GM23338 (cell line): Measurements from ENCODE around the gene DNAJC15. TPM values are rescaled to one million over a fixed set of nuclear protein-coding genes. Genes with fewer than 3 reads are reported as not detected.

Source experiments
- CREB1 ChIP-seq: fragments of 250-450 bp; sonication (Bioruptor Pico); IDR thresholded peaks from 2 replicates; pipeline ENCODE4 v1.5.0; 2020; ENCODE audit warnings: low read depth, mild to moderate bottlenecking, moderate library complexity
- ETS1 ChIP-seq: IDR thresholded peaks from 2 replicates; pipeline ENCODE4 v1.6.1; 2016; ENCODE audit warnings: antibody characterized with exemption
- EZH2 ChIP-seq: fragments of 200-600 bp; sonication (generic); IDR thresholded peaks from one replicate; pipeline ENCODE4 v1.8.0; 2017; ENCODE audit warnings: antibody characterized with exemption, mild to moderate bottlenecking, low read depth; ENCODE audit not compliant: unreplicated experiment
- JUNB ChIP-seq: IDR thresholded peaks from one replicate; pipeline ENCODE4 v1.6.1; 2016; ENCODE audit warnings: antibody characterized with exemption; ENCODE audit not compliant: unreplicated experiment
- POLR2AphosphoS5 ChIP-seq: IDR thresholded peaks from 2 replicates; pipeline ENCODE4 v1.6.1; 2016; ENCODE audit warnings: antibody characterized with exemption, low read depth
- REST ChIP-seq: IDR thresholded peaks from one replicate; pipeline ENCODE4 v1.6.1; 2018; ENCODE audit warnings: antibody characterized with exemption; ENCODE audit not compliant: unreplicated experiment
- STAT1 ChIP-seq: IDR thresholded peaks from one replicate; pipeline ENCODE4 v1.6.1; 2016; ENCODE audit warnings: antibody characterized with exemption; ENCODE audit not compliant: unreplicated experiment
- ZNF114 ChIP-seq: fragments of 250-450 bp; sonication (Bioruptor Pico); IDR thresholded peaks from 2 replicates; pipeline ENCODE4 v1.5.0; 2020; ENCODE audit warnings: mild to moderate bottlenecking, moderate library complexity
- ZNF462 ChIP-seq: fragments of 250-450 bp; sonication (Bioruptor Pico); IDR thresholded peaks from 2 replicates; pipeline ENCODE4 v1.5.0; 2020; ENCODE audit warnings: mild to moderate bottlenecking, moderate library complexity
- polyA plus RNA-seq: library from polyadenylated mRNA; unstranded; fragments of >200 nt; fragmentation: Nextera tagmentation; extraction: Ambion mirVana; gene quantifications from 2 replicates; pipeline ENCODE4 v1.2.1, GENCODE V29; 2016
- total RNA-seq: library from RNA; depleted of rRNA; stranded (reverse); fragments of >200 nt; shearing (Covaris generic); gene quantifications from 2 replicates; pipeline ENCODE4 v1.2.3, GENCODE V29; 2014

Gene DNAJC15
- total and polyA plus RNA-seq, 2 experiments from 2014 or later, result 11.4 to 80.4 TPM

- TF ChIP-seq ZNF462 (CRISPR knock-in tag) (no peak), STAT1 (no peak), REST (no peak), EZH2 (no peak), ZNF114 (CRISPR knock-in tag) (no peak), ETS1 (no peak), POLR2AphosphoS5 (no peak), JUNB (no peak), CREB1 (CRISPR knock-in tag) (no peak)
Observed at GRCh38 chr13:43083750-43084149, 60.4 kb downstream of the DNAJC15 start (continued).
